SK-N-SH (cell line): ENCODE measurements around the gene PPM1A. TPM values are rescaled to one million over a fixed set of nuclear protein-coding genes. Genes with fewer than 3 reads are reported as not detected.

ENCODE experiments used
- CTCF ChIA-PET: fragments of 300-600, 350-600 bp; formaldehyde crosslinking; extraction: SDS; loops from one replicate; lab custom pipeline; 2021; lab: Yijun Ruan, JAX
- POLR2A ChIA-PET: fragments of 350-600 bp; sonication (Branson Sonifier 250); formaldehyde crosslinking; extraction: SDS; loops from one replicate; lab custom pipeline; 2020; ENCODE audit warnings: antibody characterized with exemption, inconsistent platforms; lab: Yijun Ruan, JAX
- DNase-seq: peaks from one replicate; pipeline ENCODE4 v3.0.0; 2012
- H2AFZ ChIP-seq: fragments of 200-600 bp; sonication (generic); 2 replicates; pipeline ENCODE4 v1.8.1; 2016; ENCODE audit warnings: antibody characterized with exemption, mild to moderate bottlenecking, low read depth
- H3F3A ChIP-seq: fragments of 200-600 bp; sonication (generic); replicated peaks from 2 replicates; pipeline ENCODE3; 2016; ENCODE audit warnings: antibody characterized with exemption, mild to moderate bottlenecking; ENCODE audit not compliant: insufficient read depth
- H3K27ac ChIP-seq, 2 experiments: fragments of 200-500 bp in 1 of 2; fragments of 200-600 bp in 1 of 2; sonication (Bioruptor generic) in 1 of 2; sonication (generic), shearing (Covaris generic) in 1 of 2; 2 replicates each; pipeline versions ENCODE4 v1.5.1 to v1.6.1; 2014 to 2016; ENCODE audit warnings: low read depth in 2 of 2, inconsistent platforms in 1 of 2, low read length in 1 of 2, mild to moderate bottlenecking in 1 of 2, mixed read lengths in 1 of 2
- H3K27me3 ChIP-seq: fragments of 200-600 bp; sonication (generic), shearing (Covaris generic); 2 replicates; pipeline ENCODE4 v1.6.1; 2016; ENCODE audit warnings: mixed run types; ENCODE audit not compliant: insufficient read depth
- H3K36me3 ChIP-seq, 2 experiments: fragments of 200-500 bp in 1 of 2; fragments of 200-600 bp in 1 of 2; sonication (Bioruptor generic) in 1 of 2; sonication (generic) in 1 of 2; replicated peaks in 1 of 2; 2 replicates each; pipeline versions ENCODE3 to v1.5.1; 2014 to 2016; ENCODE audit warnings: low read length in 1 of 2, mild to moderate bottlenecking in 1 of 2; ENCODE audit not compliant: insufficient read depth in 2 of 2, control insufficient read depth in 1 of 2
- H3K4me1 ChIP-seq, 2 experiments: fragments of 200-500 bp in 1 of 2; fragments of 200-600 bp in 1 of 2; sonication (Bioruptor generic) in 1 of 2; sonication (generic), shearing (Covaris generic) in 1 of 2; 2 replicates each; pipeline versions ENCODE4 v1.5.1 to v1.6.1; 2014 to 2016; ENCODE audit warnings: low read depth in 1 of 2, low read length in 1 of 2, mixed run types in 1 of 2; ENCODE audit not compliant: insufficient read depth in 2 of 2, control insufficient read depth in 1 of 2
- H3K4me2 ChIP-seq: fragments of 200-600 bp; sonication (generic), shearing (Covaris generic); 2 replicates; pipeline ENCODE4 v1.6.1; 2017; ENCODE audit warnings: mixed run types
- H3K4me3 ChIP-seq, 2 experiments: fragments of 200-500 bp in 1 of 2; fragments of 200-600 bp in 1 of 2; sonication (Bioruptor generic) in 1 of 2; sonication (generic), shearing (Covaris generic) in 1 of 2; 2 replicates each; pipeline versions ENCODE4 v1.5.1 to v1.8.1; 2014 to 2016; ENCODE audit warnings: low read depth in 2 of 2, inconsistent platforms in 1 of 2, low read length in 1 of 2, mild to moderate bottlenecking in 1 of 2, mixed read lengths in 1 of 2, moderate library complexity in 1 of 2
- H3K79me2 ChIP-seq: fragments of 200-600 bp; sonication (generic); 2 replicates; pipeline ENCODE4 v1.8.1; 2017; ENCODE audit warnings: mild to moderate bottlenecking; ENCODE audit not compliant: insufficient read depth
- H3K9ac ChIP-seq: fragments of 200-600 bp; sonication (generic); 2 replicates; pipeline ENCODE4 v1.6.1; 2017; ENCODE audit warnings: mixed run types
- H3K9me2 ChIP-seq: fragments of 200-600 bp; sonication (generic); 2 replicates; pipeline ENCODE4 v1.6.1; 2017; ENCODE audit warnings: mixed run types
- H3K9me3 ChIP-seq: fragments of 200-600 bp; sonication (generic); 2 replicates; pipeline ENCODE4 v1.6.1; 2017; ENCODE audit warnings: mixed run types, mild to moderate bottlenecking, moderate library complexity
- H4K20me1 ChIP-seq: fragments of 200-600 bp; sonication (generic); 2 replicates; pipeline ENCODE4 v1.6.1; 2017; ENCODE audit warnings: mild to moderate bottlenecking, mixed run types; ENCODE audit not compliant: insufficient read depth
- ELF1 ChIP-seq: IDR thresholded peaks from 2 replicates; pipeline ENCODE4 v1.4.0; 2012
- FOSL2 ChIP-seq: IDR thresholded peaks from 2 replicates; pipeline ENCODE4 v1.4.0; 2012; ENCODE audit warnings: low read depth, mild to moderate bottlenecking, moderate library complexity, borderline replicate concordance
- GABPA ChIP-seq: IDR thresholded peaks from 2 replicates; pipeline ENCODE4 v1.4.0; 2012; ENCODE audit warnings: low read depth, mild to moderate bottlenecking
- JUND ChIP-seq: IDR thresholded peaks from 2 replicates; pipeline ENCODE4 v1.4.0; 2012
- MXI1 ChIP-seq: IDR thresholded peaks from 2 replicates; pipeline ENCODE4 v1.6.1; 2012; ENCODE audit warnings: mild to moderate bottlenecking, low read depth, low read length, improper control_type of control experiment
- NFIC ChIP-seq: IDR thresholded peaks from 2 replicates; pipeline ENCODE4 v1.4.0; 2012; ENCODE audit warnings: borderline replicate concordance
- RAD21 ChIP-seq: IDR thresholded peaks from 2 replicates; pipeline ENCODE4 v1.6.1; 2012; ENCODE audit warnings: mild to moderate bottlenecking, low read length
- RFX5 ChIP-seq: IDR thresholded peaks from 2 replicates; pipeline ENCODE4 v1.6.1; 2012; ENCODE audit warnings: mild to moderate bottlenecking, improper control_type of control experiment, low read length
- RXRA ChIP-seq: IDR thresholded peaks from 2 replicates; pipeline ENCODE4 v1.4.0; 2012; ENCODE audit warnings: low read depth, mild to moderate bottlenecking, borderline replicate concordance
- SIN3A ChIP-seq: IDR thresholded peaks from 2 replicates; pipeline ENCODE4 v1.6.1; 2012; ENCODE audit warnings: low read depth, mild to moderate bottlenecking, low read length, moderate library complexity, borderline replicate concordance
- SMC3 ChIP-seq: IDR thresholded peaks from 2 replicates; pipeline ENCODE4 v1.6.1; 2012; ENCODE audit warnings: low read depth, low read length, improper control_type of control experiment
- TEAD4 ChIP-seq: IDR thresholded peaks from 2 replicates; pipeline ENCODE4 v1.4.0; 2012; ENCODE audit warnings: mild to moderate bottlenecking, borderline replicate concordance; ENCODE audit not compliant: insufficient read depth
- WGBS: methylation state at CpG from one replicate; pipeline ENCODE4 v1.1.6; 2017; ENCODE audit warnings: low lambda C conversion rate; 5-methylcytosine and 5-hydroxymethylcytosine counted together
- polyA plus RNA-seq, 3 experiments: library from polyadenylated mRNA; depleted of rRNA; stranded (reverse); fragments of >200 nt; gene quantifications; 2 replicates each; pipeline ENCODE4 v1.2.3, GENCODE V29; 2012
- TF ChIP-seq, protein P1 (sequence below): fragments of 200-600 bp; sonication (generic); IDR thresholded peaks from 2 replicates; pipeline ENCODE4 v1.6.1; 2017; ENCODE audit warnings: antibody characterized with exemption, mild to moderate bottlenecking, moderate library complexity
- TF ChIP-seq, protein P2 (sequence below): fragments of 150-350 bp; IDR thresholded peaks from 2 replicates; pipeline ENCODE4 v1.6.1; 2017; ENCODE audit warnings: antibody characterized with exemption, low read length, low read depth, borderline replicate concordance
- TF ChIP-seq, protein P3 (sequence below): IDR thresholded peaks from 2 replicates; pipeline ENCODE4 v1.6.1; 2012; ENCODE audit warnings: mild to moderate bottlenecking, low read depth, low read length, moderate library complexity

PPM1A gene
- polyA plus RNA-seq, 1 of the 3 experiments (the other 2 are of a cell fraction): 12.3 TPM

DNA sequence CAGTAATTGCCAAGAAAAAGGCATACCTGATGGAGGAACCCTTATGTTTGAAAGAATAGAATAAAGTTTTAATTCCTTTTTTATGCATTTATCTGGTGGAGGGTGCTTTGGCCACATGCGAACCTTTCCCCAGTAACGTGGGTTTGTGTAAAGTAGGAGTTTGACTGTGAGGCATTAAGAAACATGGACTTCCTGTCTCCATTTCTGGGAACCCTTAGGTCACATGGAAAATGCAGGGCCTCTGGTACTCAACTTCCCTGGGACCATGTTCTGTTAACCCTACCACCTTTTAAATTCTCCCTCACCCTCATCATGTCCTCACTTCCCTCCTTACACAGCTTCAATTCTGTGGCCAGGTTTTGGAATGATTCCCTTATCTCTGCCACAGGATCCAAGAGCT lies 80.3 kb downstream of the PPM1A start (continued):
- no peak for TF ChIP-seq ELF1
- TF ChIP-seq, protein P1, sequence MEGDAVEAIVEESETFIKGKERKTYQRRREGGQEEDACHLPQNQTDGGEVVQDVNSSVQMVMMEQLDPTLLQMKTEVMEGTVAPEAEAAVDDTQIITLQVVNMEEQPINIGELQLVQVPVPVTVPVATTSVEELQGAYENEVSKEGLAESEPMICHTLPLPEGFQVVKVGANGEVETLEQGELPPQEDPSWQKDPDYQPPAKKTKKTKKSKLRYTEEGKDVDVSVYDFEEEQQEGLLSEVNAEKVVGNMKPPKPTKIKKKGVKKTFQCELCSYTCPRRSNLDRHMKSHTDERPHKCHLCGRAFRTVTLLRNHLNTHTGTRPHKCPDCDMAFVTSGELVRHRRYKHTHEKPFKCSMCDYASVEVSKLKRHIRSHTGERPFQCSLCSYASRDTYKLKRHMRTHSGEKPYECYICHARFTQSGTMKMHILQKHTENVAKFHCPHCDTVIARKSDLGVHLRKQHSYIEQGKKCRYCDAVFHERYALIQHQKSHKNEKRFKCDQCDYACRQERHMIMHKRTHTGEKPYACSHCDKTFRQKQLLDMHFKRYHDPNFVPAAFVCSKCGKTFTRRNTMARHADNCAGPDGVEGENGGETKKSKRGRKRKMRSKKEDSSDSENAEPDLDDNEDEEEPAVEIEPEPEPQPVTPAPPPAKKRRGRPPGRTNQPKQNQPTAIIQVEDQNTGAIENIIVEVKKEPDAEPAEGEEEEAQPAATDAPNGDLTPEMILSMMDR: no peak
- no peak for TF ChIP-seq GABPA
- TF ChIP-seq RXRA: no peak
- no peak for TF ChIP-seq RFX5
- no peak for TF ChIP-seq TEAD4
- TF ChIP-seq SIN3A: no peak
- no peak for TF ChIP-seq SMC3
- TF ChIP-seq FOSL2: no peak
- TF ChIP-seq JUND: no peak

DNA sequence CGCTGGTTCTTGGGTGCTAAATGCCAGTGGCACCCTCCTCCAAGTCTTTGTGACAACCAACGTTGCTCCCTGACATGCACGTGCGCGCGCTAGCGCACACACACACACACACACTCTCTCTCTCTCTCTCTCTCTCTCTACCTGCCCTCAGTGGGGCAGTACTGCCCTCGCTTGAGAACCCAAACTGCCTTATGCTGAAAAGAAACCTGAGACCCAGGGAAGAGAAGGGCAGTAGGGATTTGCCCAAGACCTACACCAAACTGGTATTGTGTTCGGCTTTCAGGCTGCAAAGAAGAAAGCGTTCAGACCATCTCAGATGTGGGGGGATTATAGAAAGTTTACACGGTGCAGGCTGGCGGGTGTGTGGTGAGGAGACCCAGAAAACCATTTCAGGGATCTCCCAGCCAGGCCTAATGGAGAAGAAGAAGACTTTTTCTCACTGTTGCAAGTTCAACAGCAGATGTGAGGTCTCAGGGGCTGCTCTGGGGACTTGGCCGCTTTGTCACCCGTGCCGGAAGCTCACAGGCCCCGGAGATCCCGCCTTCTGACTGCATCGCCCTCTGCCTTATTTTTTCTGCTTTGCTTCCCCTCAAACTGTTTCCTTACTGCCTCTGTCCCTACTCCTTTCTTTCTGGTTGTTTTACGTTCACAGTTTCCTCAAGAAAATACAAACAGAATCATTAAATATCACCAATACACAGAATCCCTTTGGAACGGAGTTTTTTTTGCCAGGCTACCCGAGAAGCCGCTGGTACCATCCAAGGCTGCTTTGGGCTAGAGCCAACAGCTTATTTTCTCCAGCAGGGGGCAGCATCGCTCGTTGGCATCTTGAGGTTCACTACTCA lies 82.4 kb downstream of the PPM1A start:
- Histone ChIP-seq H3K79me2 (no peaks in the 10 kb centered on the region), H3K27ac (no peak overlapping the region), H3K9me2 (no peaks in the 10 kb centered on the region), H3K4me3 (no peak overlapping the region; a peak in 1 of 4 replicates), H3F3A (no peaks in the 10 kb centered on the region), H3K9ac (no peak overlapping the region), H2AFZ (no peak overlapping the region), H3K27me3 (no peaks in the 10 kb centered on the region; the same call in 1 of the 2 replicates), H3K36me3 (no peaks in the 10 kb centered on the region), H3K9me3 (no peaks in the 10 kb centered on the region), H3K4me2 (no peak overlapping the region), H4K20me1 (no peaks in the 10 kb centered on the region), H3K4me1 (no peaks in the 10 kb centered on the region; a peak in 1 of 4 replicates)
- DNase-seq: peak; percentile 73
- ChIA-PET CTCF (interaction anchor here (0.7 to 3.0 kb wide), 42 partner anchors 9 to 246 kb away, joined by 3 to 25 read pairs (median 4); no protein-coding TSS in a partner anchor), POLR2A (no interaction called here)
- 61% methylated on average over 24 of the region's 24 CpGs for WGBS
- TF ChIP-seq SMC3 (peak; percentile 50), MXI1 (no peak), RAD21 (peak; percentile 71), NFIC (peak; percentile 68), ELF1 (no peak)
- TF ChIP-seq, protein P2, sequence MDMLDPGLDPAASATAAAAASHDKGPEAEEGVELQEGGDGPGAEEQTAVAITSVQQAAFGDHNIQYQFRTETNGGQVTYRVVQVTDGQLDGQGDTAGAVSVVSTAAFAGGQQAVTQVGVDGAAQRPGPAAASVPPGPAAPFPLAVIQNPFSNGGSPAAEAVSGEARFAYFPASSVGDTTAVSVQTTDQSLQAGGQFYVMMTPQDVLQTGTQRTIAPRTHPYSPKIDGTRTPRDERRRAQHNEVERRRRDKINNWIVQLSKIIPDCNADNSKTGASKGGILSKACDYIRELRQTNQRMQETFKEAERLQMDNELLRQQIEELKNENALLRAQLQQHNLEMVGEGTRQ: no peak
- TF ChIP-seq, protein P3, sequence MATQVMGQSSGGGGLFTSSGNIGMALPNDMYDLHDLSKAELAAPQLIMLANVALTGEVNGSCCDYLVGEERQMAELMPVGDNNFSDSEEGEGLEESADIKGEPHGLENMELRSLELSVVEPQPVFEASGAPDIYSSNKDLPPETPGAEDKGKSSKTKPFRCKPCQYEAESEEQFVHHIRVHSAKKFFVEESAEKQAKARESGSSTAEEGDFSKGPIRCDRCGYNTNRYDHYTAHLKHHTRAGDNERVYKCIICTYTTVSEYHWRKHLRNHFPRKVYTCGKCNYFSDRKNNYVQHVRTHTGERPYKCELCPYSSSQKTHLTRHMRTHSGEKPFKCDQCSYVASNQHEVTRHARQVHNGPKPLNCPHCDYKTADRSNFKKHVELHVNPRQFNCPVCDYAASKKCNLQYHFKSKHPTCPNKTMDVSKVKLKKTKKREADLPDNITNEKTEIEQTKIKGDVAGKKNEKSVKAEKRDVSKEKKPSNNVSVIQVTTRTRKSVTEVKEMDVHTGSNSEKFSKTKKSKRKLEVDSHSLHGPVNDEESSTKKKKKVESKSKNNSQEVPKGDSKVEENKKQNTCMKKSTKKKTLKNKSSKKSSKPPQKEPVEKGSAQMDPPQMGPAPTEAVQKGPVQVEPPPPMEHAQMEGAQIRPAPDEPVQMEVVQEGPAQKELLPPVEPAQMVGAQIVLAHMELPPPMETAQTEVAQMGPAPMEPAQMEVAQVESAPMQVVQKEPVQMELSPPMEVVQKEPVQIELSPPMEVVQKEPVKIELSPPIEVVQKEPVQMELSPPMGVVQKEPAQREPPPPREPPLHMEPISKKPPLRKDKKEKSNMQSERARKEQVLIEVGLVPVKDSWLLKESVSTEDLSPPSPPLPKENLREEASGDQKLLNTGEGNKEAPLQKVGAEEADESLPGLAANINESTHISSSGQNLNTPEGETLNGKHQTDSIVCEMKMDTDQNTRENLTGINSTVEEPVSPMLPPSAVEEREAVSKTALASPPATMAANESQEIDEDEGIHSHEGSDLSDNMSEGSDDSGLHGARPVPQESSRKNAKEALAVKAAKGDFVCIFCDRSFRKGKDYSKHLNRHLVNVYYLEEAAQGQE: no peak
- TF ChIP-seq, protein P1: peak; percentile 78
